RKO (cell line): ENCODE measurements around the gene LRMDA.
"Not testable (repeated sequence)": the region's sequence is repeated elsewhere in the genome, so short reads cannot be mapped to it uniquely, and the experiment has no call there.

Experiments used
- DNase-seq: peaks from one replicate; pipeline ENCODE4 v3.0.0-alpha.2; 2016; ENCODE audit warnings: low spot score

The LRMDA gene

DNA sequence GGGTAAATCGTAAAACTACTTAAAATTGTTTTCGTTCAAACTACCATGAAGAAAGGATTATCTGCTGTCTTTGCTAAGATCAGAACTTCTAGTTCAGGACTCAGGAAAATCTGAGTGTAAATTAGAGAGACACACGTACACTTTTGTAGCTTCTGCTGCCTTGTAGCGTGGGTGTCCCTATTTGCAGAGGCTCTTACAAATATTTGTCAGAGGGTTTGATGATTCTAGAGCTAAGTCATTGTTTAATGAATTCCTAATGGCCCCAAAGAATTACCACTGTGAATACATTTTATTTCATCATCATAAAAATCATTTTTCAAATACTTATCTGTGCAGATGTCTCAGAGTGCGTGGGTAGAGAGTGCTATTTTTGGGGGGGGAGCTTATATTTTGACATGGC, 314.9 kb downstream of the LRMDA start:
- DNase-seq: no peak

DNA sequence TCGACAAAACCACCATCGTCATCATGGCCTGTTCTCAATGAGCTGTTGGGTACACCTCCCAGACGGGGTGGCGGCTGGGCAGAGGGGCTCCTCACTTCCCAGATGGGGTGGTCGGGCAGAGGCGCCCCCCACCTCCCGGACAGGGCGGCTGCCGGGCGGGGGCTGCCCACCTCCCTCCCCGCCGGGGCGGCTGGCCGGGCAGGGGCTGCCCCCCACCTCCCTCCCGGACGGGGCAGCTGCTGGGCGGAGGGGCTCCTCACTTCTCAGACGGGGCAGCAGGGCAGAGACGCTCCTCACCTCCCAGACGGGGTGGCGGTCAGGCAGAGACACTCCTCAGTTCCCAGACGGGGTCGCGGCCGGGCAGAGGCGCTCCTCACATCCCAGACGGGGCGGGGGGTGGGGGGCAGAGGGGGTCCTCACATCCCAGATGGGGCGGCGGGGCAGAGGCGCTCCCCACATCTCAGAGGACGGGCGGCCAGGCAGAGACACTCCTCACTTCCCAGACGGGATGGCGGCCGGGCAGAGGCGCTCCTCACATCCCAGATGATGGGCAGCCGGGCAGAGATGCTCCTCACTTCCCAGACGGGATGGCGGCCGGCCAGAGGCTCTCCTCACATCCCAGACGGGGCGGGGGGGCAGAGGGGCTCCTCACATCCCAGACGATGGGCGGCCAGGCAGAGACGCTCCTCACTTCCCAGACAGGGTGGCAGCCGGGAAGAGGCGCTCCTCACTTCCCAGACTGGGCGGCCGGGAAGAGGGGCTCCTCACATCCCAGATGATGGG, 318.9 kb downstream of the LRMDA start:
- not testable (repeated sequence) for DNase-seq

DNA sequence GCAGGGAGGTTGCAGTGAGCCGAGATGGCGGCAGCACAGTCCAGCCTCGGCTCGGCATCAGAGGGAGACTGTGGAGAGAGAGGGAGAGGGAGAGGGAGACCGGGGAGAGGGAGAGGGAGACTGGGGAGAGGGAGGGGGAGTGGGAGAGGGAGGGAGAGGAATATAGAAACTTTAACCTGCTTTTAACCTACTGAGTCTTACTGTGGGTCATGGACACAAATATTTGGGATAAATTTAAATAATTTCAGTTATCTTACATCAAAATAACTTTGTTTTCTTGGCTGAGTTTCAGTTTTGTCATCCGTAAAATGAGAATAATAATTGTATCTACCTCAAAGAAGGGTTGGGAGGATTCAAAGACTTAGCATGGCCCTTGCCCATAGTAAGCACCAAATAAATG, 319.8 kb downstream of the LRMDA start:
- no peak for DNase-seq

DNA sequence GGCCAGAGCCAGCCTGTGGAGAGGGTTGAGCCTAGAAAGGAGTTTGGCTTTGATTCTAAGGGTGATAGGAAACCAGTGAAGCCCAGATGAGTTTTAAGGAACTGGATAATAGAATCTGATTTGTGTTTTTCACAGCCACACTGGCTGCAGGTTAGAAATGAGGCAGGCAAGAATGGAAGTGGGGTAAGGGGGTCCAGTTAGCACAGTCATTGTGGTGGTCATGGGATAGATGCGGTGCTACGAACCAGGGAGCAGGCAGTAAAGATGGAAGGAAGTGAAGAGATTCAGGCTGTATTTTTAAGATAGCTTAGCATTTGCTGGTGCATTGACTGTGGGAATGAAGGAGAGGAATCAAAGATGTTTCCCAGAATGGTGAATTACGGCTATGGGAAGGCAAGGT, 322.2 kb downstream of the LRMDA start:
- DNase-seq: no peak

DNA sequence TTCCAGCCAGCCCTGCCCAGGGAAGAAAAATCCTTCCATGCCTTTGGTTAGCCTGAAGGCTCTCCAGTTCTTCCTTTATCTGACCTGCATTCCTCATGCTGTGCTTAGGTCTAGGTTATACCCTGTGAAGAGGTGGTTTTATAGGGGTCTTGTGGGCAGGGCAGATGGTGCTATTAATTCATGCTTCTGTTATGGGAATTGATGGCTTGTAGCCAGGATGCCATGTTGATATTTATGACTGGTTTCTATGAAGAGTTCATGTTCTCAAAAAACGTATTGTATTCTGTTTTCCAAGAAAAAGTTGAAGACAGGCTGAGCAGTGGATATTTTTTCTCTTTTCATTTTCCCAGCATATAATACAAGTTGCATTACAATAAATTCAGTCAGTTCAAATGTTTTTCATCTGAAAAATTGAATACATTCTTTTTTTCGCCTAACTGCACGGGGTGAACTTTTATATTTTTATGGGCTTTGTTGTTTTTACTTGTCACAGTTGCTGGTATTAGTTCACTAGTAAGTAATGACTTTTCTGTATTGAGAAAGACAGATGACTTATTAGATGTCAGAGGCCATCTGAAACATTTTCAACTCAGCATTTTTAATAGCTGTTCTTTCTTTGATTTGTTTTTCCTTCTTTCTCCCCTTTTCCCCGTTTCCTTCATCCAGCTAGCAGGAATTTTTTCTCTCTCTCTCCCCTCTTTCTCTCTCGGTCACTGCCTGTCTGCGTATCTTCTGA, 322.8 kb downstream of the LRMDA start:
- DNase-seq: no peak

DNA sequence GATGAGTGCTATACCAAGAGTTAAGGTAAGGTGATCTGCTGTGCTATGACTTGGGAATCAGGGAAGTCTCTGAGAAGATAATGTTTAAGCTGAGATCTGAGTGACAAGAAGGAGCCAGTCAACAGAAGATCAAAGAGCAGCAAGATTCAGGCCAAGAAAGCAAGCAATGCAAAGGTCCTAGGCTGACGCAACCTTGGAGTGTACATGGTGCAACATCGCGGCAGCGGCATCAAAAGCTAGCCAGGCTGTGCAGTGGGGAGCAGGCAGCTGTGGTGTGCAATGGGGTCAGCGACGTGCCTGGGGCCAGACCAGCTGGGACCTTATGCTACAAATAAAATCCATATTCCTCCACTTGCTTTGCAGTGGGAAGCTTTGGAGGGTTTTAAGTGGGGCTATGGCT, 324.1 kb downstream of the LRMDA start:
- DNase-seq: no peak

DNA sequence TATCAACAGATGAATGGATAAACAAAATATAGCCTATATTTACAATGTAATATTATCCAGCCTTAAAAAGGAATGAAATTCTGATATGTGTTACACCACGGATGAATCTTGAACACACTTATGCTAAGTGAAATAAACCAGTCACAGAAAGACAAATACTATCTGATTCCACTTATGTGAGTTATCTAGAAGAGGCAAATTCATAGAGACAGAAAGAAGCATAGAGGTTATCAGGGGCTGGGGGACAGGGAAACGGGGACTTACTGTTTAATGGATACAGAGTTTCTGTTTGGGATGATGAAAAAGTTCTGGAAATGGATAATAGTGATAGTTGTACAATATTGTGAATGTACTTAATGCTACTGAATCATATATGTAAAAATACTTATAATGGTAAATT, 329.9 kb downstream of the LRMDA start:
- no peak for DNase-seq

DNA sequence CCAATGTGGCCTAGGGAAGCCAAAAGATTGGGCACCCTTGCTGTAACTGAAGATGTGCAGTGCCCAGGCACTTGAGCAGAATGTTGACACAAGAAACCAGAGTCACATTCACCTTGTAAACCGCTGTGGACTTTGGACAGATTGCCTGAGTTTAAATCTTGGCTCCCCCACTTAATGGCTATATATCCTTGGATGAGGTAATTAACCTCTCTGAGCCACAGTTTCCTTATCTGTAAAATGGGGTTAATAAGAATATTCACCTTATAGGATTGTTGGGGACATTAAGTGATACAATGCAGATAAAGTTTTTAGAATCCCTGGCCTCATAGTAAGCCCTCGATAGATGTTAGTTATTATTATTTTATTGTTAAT, 331.0 kb downstream of the LRMDA start:
- no peak for DNase-seq

DNA sequence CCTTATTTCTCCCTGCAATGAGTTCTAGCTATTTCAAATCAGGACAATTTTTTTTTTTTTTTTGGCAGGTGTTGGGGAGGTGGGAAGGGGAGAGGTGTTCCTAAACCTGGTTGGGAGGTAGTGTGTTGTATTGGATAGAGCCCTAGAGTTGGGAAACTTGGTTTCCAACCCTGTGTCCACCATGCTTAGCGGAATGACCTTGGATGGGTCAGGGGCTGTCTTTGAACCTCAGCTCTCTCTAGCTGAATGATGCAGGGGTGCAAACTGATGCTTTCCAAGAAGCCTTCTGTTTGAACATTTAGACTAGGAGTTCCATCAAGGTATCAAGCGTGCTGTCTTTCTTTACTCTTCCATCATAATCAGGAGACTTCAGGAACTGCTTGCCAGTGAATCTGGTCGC, 332.2 kb downstream of the LRMDA start:
- no peak for DNase-seq

DNA sequence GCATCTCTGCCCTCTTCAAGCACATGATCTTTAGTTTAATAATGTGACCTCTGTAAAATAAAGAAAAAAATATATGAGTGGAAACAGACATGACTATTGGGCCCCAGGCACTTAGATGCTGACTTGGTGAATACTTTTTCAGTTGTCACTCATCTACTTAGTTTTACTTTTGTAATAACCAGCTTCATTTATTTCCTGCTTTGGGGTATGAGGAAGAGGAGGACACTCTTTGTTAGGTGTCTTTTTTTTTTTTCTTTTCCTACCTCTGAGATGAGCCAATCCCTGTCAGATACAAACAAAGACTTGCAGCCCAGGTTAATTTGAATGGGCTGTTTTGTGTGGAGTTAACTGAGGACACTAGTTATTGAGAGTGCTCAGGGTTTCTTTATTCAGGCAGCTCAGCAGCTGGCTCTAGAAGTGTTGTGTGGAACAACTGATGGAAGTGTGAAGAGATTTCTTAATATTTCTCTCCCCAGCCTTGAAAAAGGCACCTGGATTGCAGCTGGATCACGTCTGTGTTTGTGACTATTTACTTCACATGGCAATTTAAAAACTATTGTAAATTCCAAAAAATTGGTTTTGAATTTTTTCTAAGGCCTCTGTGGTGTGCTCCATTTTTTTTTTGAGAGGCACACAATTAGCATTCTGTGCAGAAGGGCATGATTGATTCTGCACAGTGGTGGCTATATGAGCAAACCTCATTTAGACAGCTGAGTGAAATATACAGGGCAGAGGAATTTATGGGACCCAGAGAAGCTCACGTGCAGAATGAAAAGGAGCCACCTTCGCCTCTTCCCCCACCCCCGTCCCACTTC, 333.8 kb downstream of the LRMDA start:
- no peak for DNase-seq

DNA sequence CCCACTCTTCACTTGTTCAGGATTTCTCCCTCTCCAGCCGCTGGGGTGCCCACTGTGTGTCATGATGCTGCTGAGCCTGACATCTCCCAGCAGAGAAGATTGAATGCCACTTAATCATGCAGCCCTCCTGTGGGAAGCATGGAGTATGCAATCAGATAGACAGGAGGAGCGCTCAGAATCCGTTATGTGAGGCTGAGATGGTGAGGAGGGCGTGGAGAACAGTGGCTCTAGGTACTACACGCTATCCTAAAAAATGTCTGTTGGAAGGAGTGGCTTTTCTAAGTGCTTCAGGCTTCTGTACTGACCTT, 334.3 kb downstream of the LRMDA start:
- no peak for DNase-seq

DNA sequence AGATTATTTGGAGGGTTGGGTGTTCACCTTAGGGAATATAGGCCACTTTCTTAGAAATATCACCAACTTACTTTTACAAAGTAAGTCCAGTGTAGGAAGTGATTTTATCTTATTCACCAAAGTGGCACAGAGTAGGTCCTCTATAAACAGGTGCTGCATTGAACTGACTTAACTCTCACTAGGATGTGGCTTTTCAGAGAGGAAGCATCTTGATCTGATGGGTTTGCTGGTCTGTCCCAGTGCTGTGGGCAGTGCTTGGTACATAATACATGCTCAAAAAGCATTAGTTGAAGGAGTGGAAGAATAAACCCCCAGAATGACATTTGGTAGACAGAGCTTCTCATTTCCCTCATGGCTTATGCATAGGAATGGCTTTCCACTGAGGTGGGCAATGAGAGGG, 334.7 kb downstream of the LRMDA start:
- no peak for DNase-seq

DNA sequence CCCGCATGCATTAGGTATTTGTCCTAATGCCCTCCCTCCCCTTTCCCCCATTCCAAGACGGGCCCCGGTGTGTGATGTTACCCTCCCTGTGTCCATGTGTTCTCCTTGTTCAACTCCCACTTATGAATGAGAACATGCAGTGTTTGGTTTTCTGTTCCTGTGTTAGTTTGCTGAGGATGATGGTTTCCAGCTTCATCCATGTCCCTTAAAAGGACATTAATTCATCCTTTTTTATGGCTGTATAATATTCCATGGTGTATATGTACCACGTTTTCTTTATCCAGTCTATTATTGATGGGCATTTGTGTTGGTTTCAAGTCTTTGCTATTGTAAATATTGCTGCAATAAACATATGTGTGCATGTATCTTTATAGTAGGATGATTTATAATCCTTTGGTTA, 335.3 kb downstream of the LRMDA start:
- DNase-seq: not testable (repeated sequence)

DNA sequence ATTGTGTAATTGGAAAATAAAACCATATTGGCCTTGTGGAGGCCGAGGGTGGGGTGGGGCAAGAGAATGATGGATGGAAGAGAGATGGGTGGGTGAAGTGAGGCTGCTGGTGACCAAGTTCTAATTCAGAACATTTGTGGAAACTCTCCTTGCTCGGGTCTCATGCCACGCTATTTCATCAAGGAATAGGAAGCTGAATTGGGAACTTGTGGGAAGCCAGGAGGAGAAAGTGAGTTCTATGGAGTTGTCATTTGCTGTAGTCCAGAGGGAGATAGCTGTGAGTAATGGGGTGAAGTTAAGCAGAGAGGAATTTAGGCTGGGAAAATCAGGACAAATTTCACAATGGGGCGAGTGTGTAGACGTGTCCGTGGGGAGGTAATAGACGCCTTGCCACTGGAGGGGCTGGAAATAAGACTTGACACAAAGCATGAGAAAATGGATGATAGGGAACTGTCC, 339.2 kb downstream of the LRMDA start:
- no peak for DNase-seq

DNA sequence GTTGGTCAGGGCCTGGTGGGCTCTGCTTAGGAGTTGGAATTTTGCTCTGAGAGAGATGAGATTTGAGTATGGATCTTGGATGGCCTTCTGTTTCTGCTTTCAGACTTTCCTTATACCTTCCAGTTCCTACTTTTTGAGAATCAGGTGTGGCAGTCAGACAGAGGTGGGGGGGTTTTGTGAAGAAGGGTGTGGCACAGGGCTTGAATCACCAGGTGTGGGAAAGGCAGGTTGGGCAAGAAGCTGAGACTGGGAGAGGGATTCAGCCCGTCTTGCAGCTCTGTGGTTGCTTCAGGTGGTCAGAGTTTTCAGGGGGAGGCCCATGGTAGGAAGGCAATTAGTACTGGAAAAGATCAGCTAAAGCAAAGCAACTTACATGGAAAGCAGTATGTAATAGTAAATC, 340.2 kb downstream of the LRMDA start:
- DNase-seq: no peak

DNA sequence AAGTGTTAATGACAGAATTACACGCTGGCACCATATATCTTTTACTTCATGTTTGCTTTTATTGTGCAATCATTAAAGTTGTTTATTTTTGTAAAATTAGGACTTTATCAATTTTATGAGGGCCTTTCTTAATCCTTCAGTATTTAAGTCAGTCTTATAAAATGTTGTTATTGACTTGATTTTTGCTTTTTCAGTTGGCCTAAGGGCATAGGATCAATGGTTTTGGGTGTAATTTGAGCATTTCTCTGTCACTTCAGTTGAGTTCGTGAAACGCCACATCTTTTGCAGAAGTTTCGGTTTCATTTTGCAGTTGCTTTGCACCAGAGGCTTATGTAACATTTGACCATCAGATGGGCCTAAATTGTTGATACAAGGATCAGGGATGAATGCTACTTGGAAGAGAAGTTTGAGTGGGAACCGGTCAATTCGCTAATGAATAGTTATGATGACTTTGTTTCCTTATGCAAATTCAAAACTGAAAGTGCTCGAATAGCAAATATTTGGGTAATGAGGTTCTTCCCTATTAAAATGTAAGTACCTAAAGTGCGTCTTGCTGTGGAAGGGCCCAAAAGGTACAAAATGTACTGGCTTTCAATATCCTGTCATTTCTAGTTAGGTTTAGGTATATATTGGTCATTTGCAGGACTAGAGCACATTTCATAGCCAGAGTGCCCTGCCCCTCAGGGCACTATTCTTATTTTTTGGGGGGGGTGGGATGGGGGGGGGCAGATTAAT, 340.9 kb downstream of the LRMDA start:
- DNase-seq: no peak

DNA sequence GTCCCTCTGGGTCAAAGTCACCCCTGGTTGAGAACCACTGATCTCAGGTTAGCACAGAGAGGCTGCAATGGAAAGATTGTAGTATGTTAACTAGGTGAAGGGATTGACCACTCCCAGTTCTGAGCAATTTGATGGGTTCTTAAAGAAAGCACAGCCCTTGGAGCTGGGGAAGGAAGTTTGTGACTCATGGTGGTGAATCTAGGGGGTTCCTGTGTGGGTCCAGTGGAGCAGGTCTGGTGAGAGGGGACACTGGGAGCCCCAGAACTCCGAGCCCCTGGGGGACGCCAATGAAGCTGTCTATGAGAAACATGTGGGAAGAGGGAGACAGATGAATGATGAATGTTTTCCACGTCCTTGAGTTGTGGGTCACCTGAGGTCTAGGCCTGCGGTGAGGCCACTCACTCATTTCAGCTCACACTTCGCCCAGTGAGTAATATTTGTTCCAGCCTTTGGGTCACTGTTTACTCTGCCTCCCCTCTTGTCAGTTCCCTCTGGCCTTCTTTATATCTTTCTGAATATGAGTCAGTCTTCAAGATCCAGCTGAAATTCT, 341.9 kb downstream of the LRMDA start:
- no peak for DNase-seq

DNA sequence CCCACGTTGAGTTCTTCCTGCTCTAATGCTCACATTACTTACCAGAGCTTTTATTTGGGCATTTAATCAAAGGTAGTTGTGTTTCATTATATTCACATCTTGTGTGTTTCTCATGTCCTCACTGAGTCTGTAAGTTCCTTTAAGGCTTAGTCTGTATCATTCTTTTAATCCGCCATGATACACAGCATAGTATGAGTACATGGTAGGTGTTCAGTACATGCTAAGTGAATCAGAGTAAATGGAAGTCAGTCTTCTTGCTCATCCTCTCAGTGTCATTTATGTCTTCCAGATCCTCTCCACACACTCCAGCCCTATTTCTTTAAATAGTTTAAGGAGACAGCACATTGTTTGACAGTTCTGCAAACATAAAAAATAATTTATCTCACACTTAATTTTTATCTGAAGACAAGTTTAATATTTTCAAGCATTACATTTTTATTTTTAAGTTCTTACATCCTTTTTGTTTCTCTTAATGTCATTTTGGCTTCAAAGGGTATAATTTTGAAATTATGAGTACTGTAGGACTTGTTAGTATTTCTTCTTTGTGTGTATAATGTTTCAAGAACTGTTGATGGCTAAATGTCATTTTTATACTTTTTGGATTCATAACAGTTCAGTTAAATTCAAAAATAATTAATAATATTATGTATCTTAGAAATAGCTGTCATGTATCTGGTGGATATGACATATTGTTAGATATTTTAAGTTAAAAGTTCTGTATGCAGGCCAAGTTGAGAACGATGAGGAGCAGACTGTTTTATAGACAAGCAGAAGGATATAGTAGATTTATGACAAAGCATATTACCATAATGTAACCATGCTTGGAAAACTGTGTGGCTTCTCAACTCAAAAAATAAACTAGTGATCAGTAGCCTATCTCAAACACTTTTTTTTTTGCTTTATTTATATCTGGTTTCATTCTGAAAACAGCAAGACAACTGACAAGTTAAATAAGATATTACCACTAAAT, 342.7 kb downstream of the LRMDA start:
- no peak for DNase-seq

DNA sequence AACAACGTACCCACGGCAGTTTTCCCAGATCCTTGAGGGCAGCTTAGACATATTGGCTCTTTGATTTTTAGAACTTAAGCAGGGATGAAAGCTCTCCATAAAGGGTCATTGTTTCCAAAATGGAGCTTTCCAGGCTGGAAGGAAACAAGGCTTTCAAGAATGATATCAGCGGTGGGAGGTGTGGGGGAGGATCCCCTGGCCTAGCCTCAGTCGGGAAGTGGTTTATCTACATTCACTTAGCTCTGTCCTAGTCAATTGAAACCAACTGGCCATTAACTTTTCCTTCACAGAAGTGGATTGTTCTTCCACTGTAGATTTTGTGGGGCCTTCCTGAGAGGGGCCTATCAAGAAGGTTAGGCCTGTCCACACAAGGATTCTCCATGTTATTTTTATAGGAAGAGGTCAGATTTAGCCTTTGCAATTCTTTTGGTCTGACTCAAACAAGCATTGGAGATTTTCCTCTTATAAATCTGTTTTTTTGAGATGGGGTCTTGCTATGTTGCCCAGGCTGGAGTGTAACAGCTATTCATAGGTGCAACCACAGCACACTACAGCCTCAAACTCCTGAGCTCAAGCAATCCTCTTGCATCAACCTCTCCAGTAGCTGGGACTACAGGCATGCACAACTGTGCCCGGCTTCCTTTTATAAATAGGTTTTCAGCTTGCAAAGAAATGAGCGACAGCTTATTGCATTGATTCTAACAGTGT, 343.5 kb downstream of the LRMDA start:
- DNase-seq: no peak
